ENCODE measurements around the gene PHACTR3.

The PHACTR3 gene

GRCh38 chr20:59688999-59689398, 84.7 kb downstream of the PHACTR3 start:
- in situ Hi-C loops (cut with MboI; ENCODE audit: low sequenced_read_pairs): no loop called here

- in situ Hi-C loops (cut with MboI; ENCODE audit: low sequenced_read_pairs): no loop called here
Observed at GRCh38 chr20:59690101-59690500, 85.8 kb downstream of the PHACTR3 start.

- in situ Hi-C loops (cut with MboI; ENCODE audit: low sequenced_read_pairs): no loop called here
Observed at GRCh38 chr20:59690976-59691375, 86.6 kb downstream of the PHACTR3 start.

- in situ Hi-C loops (cut with MboI; ENCODE audit: low sequenced_read_pairs): no loop called here
Observed at GRCh38 chr20:59692139-59692538, 87.8 kb downstream of the PHACTR3 start.

- in situ Hi-C loops (cut with MboI; ENCODE audit: low sequenced_read_pairs): no loop called here
Observed at GRCh38 chr20:59693587-59693986, 89.2 kb downstream of the PHACTR3 start.

- in situ Hi-C loops (cut with MboI; ENCODE audit: low sequenced_read_pairs): no loop called here
Observed at GRCh38 chr20:59696476-59696875, 92.1 kb downstream of the PHACTR3 start.

- in situ Hi-C loops (cut with MboI; ENCODE audit: low sequenced_read_pairs): no loop called here
Observed at GRCh38 chr20:59697068-59697467, 92.7 kb downstream of the PHACTR3 start.

- in situ Hi-C loops (cut with MboI; ENCODE audit: low sequenced_read_pairs): no loop called here
Observed at GRCh38 chr20:59698598-59698997, 94.3 kb downstream of the PHACTR3 start.

GRCh38 chr20:59701236-59701635, 96.9 kb downstream of the PHACTR3 start:
- in situ Hi-C loops (cut with MboI; ENCODE audit: low sequenced_read_pairs): no loop called here

GRCh38 chr20:59703046-59703445, 98.7 kb downstream of the PHACTR3 start:
- in situ Hi-C loops (cut with MboI; ENCODE audit: low sequenced_read_pairs): no loop called here

GRCh38 chr20:59705651-59706399, 101.5 kb downstream of the PHACTR3 start:
- in situ Hi-C loops (cut with MboI; ENCODE audit: low sequenced_read_pairs): no loop called here

GRCh38 chr20:59706400-59706693, 102.0 kb downstream of the PHACTR3 start:
- in situ Hi-C loops (cut with MboI; ENCODE audit: low sequenced_read_pairs): no loop called here

GRCh38 chr20:59708326-59708725, 104.0 kb downstream of the PHACTR3 start:
- in situ Hi-C loops (cut with MboI; ENCODE audit: low sequenced_read_pairs): no loop called here

- in situ Hi-C loops (cut with MboI; ENCODE audit: low sequenced_read_pairs): no loop called here
Observed at GRCh38 chr20:59709636-59710035, 105.3 kb downstream of the PHACTR3 start.

- in situ Hi-C loops (cut with MboI; ENCODE audit: low sequenced_read_pairs): no loop called here
Observed at GRCh38 chr20:59718071-59718470, 113.7 kb downstream of the PHACTR3 start.

GRCh38 chr20:59718751-59719150, 114.4 kb downstream of the PHACTR3 start:
- in situ Hi-C loops (cut with MboI; ENCODE audit: low sequenced_read_pairs): no loop called here

GRCh38 chr20:59720013-59720412, 115.7 kb downstream of the PHACTR3 start:
- in situ Hi-C loops (cut with MboI; ENCODE audit: low sequenced_read_pairs): no loop called here

GRCh38 chr20:59721386-59721785, 117.0 kb downstream of the PHACTR3 start:
- in situ Hi-C loops (cut with MboI; ENCODE audit: low sequenced_read_pairs): no loop called here

GRCh38 chr20:59723108-59723500, 118.8 kb downstream of the PHACTR3 start:
- in situ Hi-C loops (cut with MboI; ENCODE audit: low sequenced_read_pairs): no loop called here

GRCh38 chr20:59723607-59724456, 119.5 kb downstream of the PHACTR3 start:
- in situ Hi-C loops (cut with MboI; ENCODE audit: low sequenced_read_pairs): no loop called here

- in situ Hi-C loops (cut with MboI; ENCODE audit: low sequenced_read_pairs): no loop called here
Observed at GRCh38 chr20:59724457-59725366, 120.4 kb downstream of the PHACTR3 start.
